D721Med (cell line): ENCODE data around the gene MED20.
A peak's percentile ranks its signal among the peaks of the same experiment; 100 is the strongest.

ENCODE experiments used
- DNase-seq: peaks from one replicate; pipeline ENCODE4 v3.0.0; 2011; ENCODE audit warnings: low spot score; ENCODE audit not compliant: insufficient read length
- FAIRE-seq: peaks from 2 replicates; lab custom pipeline; 2011; peaks lifted over from hg19 to GRCh38; lab: Jason Lieb, UNC
- CTCF ChIP-seq: IDR thresholded peaks from 2 replicates; pipeline ENCODE4 v1.5.1; 2012; ENCODE audit warnings: mild to moderate bottlenecking, control low read depth; ENCODE audit not compliant: insufficient read depth; ENCODE audit errors: missing control alignments

MED20 gene

GRCh38 chr6:41939848-41940758 is 19.2 kb upstream of the MED20 start:
- no peak for FAIRE-seq
- no peak for TF ChIP-seq CTCF
- DNase-seq, result no peak

GRCh38 chr6:41939176-41939847 is 18.4 kb upstream of the MED20 start:
- TF ChIP-seq CTCF, result no peak
- FAIRE-seq (no peak), DNase-seq (no peak)

- TF ChIP-seq CTCF, result no peak
- DNase-seq (no peak), FAIRE-seq (no peak)
These were observed 17.7 kb upstream of the MED20 start for GRCh38 chr6:41938590-41939175.

GRCh38 chr6:41937861-41938574 is 17.1 kb upstream of the MED20 start:
- DNase-seq (no peak), FAIRE-seq (no peak)
- TF ChIP-seq CTCF, result no peak

GRCh38 chr6:41937472-41937860 is 16.5 kb upstream of the MED20 start:
- DNase-seq, result peak; percentile 59
- TF ChIP-seq CTCF, result no peak
- peak; percentile 32 for FAIRE-seq

- TF ChIP-seq CTCF, result peak; percentile 61
- no peak for FAIRE-seq
- DNase-seq, result peak; percentile 87
These were observed 15.3 kb upstream of the MED20 start for GRCh38 chr6:41936073-41936837.
